HuH-7.5 (cell line): Measurements from ENCODE around the gene MAD1L1.
"Not testable (repeated sequence)": the region's sequence is repeated elsewhere in the genome, so short reads cannot be mapped to it uniquely, and the experiment has no call there.

Source experiments
- DNase-seq: peaks from one replicate; pipeline ENCODE4 v3.0.0; 2011; ENCODE audit warnings: low spot score

The MAD1L1 gene

DNA sequence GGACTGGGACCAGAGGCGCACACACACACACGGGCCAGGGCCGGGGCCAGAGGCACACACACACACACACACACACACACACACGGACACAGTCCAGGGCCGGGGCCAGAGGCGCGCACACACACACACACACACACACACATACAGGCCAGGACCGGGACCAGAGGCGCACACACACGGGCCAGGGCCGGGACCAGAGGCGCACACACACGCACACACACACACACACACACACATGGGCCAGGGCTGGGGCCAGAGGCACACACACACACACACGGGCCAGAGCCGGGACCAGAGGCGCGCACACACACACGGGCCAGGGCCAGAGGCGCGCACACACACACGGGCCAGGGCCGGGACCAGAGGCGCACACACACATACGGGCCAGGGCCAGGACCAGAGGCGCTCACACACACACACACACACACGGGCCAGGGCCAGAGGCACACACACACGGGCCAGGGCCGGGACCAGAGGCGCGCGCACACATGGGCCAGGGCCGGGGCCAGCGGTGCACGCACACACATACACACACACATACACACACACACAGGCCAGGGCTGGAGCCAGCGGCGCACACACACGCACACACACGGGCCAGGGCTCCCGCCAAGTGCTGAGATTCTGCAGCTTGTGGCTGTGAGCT is 293.8 kb downstream of the MAD1L1 start:
- no peak for DNase-seq

DNA sequence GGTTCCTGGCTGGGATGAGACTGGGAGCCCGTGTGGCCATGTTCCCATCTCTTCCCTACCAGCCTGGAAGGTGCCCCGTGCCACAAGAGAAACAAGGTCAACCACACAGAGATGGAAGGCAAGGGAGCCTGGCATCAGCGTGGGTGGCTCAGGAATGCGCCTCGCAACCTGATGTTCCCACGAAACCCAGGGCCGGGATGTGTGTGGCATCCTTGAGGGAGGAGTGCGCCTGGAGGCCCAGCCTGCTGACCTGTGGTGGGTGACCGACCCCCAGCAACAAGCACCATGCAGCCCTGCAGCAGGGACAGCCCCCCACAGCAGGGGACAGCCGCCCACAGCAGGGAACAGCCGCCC is 295.5 kb downstream of the MAD1L1 start:
- DNase-seq, result no peak

- DNase-seq, result no peak
Observed at GRCh38 chr7:1936531-1937251, 296.1 kb downstream of the MAD1L1 start.

GRCh38 chr7:1936006-1936310 is 296.8 kb downstream of the MAD1L1 start:
- DNase-seq, result no peak

- no peak for DNase-seq
Observed at GRCh38 chr7:1935176-1936005, 297.4 kb downstream of the MAD1L1 start.

GRCh38 chr7:1934756-1935155 is 298.0 kb downstream of the MAD1L1 start:
- DNase-seq, result no peak

GRCh38 chr7:1934017-1934416 is 298.7 kb downstream of the MAD1L1 start:
- no peak for DNase-seq

GRCh38 chr7:1933066-1933750 is 299.5 kb downstream of the MAD1L1 start:
- no peak for DNase-seq

DNA sequence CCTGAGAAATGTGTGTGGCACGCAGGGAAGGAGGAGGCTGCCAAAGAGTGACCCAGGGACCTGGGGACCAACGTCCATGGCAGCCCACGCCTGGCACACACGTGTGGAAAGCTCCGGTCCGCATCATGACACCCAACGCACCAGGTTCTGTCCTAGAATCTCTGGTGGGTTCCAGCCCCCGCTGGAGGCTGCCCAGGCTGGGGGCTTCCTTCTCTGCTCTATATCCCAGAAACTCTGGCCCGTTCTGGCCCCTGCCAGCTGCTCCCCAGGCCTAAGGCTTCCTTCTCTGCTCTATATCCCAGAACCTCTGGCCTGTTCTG is 300.8 kb downstream of the MAD1L1 start:
- no peak for DNase-seq

GRCh38 chr7:1931256-1931950 is 301.3 kb downstream of the MAD1L1 start:
- no peak for DNase-seq

- no peak for DNase-seq
Observed at GRCh38 chr7:1930381-1931065, 302.2 kb downstream of the MAD1L1 start.

- DNase-seq, result not testable (repeated sequence)
Observed at GRCh38 chr7:1929349-1929925, 303.3 kb downstream of the MAD1L1 start.

- DNase-seq, result no peak
Observed at GRCh38 chr7:1928645-1929348, 303.9 kb downstream of the MAD1L1 start.

- no peak for DNase-seq
Observed at GRCh38 chr7:1927937-1928644, 304.7 kb downstream of the MAD1L1 start.

DNA sequence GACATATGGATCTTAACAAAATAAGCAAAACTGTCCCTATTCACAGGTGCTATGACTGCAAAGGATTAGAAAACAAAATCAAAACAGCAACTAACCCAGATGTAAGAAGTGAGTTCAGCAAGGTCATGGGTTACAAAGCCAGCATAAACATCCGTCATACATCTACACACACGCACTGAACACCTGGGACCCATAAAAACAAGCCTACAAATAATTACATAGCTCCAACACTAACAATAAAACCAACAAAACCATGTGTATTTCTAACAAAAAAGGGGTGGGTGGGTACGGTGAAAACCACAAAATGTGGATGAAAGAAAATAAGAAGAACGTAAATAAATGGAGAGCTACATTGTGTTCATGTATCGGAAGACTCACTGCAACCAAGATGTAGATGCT is 305.8 kb downstream of the MAD1L1 start:
- no peak for DNase-seq

- DNase-seq, result no peak
Observed at GRCh38 chr7:1925973-1926907, 306.5 kb downstream of the MAD1L1 start.

DNA sequence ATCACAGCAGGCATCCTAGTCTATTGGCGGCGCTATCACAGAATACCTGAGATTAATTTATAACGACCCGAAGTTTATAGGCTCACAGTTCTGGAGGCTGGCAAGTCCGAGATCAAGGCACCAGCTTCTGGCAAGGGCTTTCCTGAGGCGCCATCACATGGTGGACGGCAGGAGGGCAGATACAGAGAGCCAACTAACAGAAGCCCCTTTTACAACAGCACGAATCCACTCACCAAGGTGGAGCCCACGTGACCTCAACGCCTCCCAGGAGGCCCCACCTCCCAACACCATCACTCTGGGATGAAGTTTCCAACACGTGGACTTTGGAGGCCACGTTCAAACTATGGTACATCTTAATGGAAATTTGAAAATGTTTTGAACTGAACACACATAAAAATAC is 307.4 kb downstream of the MAD1L1 start:
- no peak for DNase-seq

DNA sequence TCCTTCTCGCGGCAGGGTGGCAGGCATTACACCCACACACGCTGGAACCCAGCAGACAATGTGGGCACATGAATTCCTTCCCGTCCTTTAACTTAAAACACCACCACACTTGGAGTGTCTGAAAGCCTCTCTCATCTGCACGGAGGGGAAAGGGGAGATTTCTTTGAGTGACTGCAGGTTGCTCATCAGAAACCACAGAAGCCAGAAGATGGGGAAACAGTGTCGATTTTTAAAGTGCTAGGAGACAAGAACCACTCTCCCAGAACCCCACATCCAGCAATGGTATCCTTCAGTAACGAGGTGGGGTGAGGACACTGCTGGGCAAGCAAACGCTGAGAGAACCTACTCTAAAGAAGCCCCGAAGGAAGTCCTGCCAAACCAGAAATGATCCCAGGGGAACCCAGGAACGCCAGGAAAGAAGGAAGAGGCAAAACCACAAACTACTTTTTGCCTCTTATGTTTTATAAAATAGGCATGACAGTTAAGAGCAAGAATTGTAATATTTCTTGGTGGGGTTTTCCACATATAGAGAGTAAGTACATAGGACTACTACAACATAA is 308.4 kb downstream of the MAD1L1 start:
- no peak for DNase-seq
